ENCODE results near the gene UCN3.

Gene UCN3

DNA sequence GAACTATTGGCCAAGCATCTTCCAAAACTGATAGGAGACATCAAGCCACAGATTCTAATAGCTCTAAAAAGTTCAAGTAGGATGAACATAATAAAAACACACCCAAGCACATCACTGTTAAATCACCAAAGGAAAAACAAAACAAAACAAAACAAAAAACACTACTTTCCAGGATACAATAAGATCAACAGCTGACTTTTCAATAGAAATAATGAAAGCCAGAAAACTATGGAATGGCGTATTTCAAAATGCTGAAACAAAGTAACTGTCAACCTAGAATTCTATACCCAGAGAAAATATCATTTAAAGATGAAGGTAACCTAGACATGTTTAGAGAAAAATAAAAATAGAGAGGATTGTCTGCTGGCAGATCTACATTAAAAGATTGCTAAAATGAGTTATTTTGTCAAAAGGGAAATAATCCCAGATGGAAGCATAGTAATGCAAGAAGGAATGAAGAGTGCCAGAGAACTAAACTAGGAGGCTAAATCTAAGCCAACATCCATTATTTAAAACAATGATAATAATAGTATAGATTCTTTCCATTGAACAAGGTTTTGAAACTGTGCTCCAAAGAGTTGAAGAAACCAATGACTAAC is 25.9 kb downstream of the UCN3 start:
- TF ChIP-seq, protein P1, sequence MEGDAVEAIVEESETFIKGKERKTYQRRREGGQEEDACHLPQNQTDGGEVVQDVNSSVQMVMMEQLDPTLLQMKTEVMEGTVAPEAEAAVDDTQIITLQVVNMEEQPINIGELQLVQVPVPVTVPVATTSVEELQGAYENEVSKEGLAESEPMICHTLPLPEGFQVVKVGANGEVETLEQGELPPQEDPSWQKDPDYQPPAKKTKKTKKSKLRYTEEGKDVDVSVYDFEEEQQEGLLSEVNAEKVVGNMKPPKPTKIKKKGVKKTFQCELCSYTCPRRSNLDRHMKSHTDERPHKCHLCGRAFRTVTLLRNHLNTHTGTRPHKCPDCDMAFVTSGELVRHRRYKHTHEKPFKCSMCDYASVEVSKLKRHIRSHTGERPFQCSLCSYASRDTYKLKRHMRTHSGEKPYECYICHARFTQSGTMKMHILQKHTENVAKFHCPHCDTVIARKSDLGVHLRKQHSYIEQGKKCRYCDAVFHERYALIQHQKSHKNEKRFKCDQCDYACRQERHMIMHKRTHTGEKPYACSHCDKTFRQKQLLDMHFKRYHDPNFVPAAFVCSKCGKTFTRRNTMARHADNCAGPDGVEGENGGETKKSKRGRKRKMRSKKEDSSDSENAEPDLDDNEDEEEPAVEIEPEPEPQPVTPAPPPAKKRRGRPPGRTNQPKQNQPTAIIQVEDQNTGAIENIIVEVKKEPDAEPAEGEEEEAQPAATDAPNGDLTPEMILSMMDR (IDR thresholded peaks at IDR 0.05; ENCODE audit: low read depth, low read length) = no peak
- DNase-seq (ENCODE audit: low read depth in 2 of 2) = no peak
- no peak overlapping the region for H3K4me3 ChIP-seq (replicated peaks in 1 of 2; ENCODE audit: low read depth in 2 of 2, low read length in 2 of 2)

DNA sequence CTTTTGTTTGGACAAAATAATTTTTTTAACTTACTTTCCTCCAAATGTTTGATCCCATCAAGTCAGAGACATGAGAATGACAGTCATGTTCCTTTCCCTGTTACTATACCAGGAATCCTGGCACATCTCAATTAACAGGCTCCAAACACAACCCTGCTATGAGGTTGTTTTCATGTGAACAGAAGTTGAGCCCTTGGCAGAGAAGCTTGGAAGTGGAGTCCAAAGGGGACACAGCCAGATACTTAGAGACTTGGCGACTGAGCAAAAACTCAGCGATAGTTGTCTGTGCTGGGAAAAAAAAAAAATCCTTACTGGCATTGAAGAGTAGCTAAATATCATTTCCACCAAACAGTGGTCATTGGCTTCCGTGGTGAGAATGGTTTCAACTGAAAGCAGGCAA is 27.0 kb downstream of the UCN3 start:
- TF ChIP-seq, protein P1 (IDR thresholded peaks at IDR 0.05; ENCODE audit: low read depth, low read length) = no peak
- DNase-seq (ENCODE audit: low read depth in 2 of 2) = no peak
- no peak overlapping the region for H3K4me3 ChIP-seq (replicated peaks in 1 of 2; ENCODE audit: low read depth in 2 of 2, low read length in 2 of 2)

GRCh38 chr10:5393529-5393928 is 28.8 kb downstream of the UCN3 start:
- H3K4me3 ChIP-seq (replicated peaks in 1 of 2; ENCODE audit: low read depth in 2 of 2, low read length in 2 of 2) = no peak overlapping the region

GRCh38 chr10:5395168-5395567 is 30.4 kb downstream of the UCN3 start:
- DNase-seq (ENCODE audit: low read depth in 2 of 2) = no peak
- H3K4me3 ChIP-seq (replicated peaks in 1 of 2; ENCODE audit: low read depth in 2 of 2, low read length in 2 of 2) = no peak overlapping the region
- TF ChIP-seq, protein P1 (IDR thresholded peaks at IDR 0.05; ENCODE audit: low read depth, low read length) = no peak

More at GRCh38 chr10:5393529-5393928, 28.8 kb downstream of the UCN3 start:
- no peak for DNase-seq (ENCODE audit: low read depth in 2 of 2)
- TF ChIP-seq, protein P1 (IDR thresholded peaks at IDR 0.05; ENCODE audit: low read depth, low read length) = no peak

DNA sequence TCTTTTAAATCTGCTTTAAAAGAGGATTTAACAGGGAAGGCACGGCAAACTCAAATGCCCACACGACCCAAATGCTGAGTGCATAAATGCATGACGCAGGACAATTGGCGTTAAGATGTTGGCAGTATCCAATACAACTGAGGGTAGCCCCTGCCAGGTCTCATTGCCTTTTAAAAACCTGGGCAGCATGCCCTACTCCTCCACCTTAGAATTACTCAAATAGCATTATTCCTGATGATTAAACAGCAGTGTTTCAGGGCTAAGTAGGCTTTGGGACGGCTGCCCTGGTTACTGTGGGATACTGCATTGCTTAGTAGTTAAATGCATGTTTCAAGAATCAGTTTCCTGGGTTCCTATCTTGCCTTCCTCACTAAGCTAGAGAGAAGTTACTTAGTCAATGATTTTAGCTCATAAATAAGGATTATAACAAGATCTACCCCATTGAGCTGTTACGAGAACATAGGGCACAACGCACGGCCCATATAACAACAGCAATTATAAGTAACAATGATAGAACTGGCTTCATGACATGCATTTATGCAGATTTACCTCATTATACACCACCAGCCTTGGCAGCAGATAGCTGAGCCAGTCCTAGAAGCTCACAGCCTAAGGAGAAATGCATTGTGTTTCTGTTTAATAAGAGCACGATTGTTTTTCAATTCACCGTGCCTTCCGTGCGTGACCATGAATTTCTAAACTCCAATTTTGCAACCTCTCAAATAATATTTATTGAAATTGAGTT is 32.0 kb downstream of the UCN3 start:
- TF ChIP-seq, protein P1 (IDR thresholded peaks at IDR 0.05; ENCODE audit: low read depth, low read length) = no peak
- DNase-seq (ENCODE audit: low read depth in 2 of 2) = no peak
- no peak overlapping the region for H3K4me3 ChIP-seq (replicated peaks in 1 of 2; ENCODE audit: low read depth in 2 of 2, low read length in 2 of 2)

- TF ChIP-seq, protein P1 (IDR thresholded peaks at IDR 0.05; ENCODE audit: low read depth, low read length) = no peak
- DNase-seq (ENCODE audit: low read depth in 2 of 2) = no peak
- no peak overlapping the region for H3K4me3 ChIP-seq (replicated peaks in 1 of 2; ENCODE audit: low read depth in 2 of 2, low read length in 2 of 2)
Observed at GRCh38 chr10:5399332-5399731, 34.6 kb downstream of the UCN3 start.

Measured in cardiac fibroblast (primary cell).